HG02678 (cell line): ENCODE results near the gene RCC2.
"Not testable (repeated sequence)": the region's sequence is repeated elsewhere in the genome, so short reads cannot be mapped to it uniquely, and the experiment has no call there.

Source experiments
- ATAC-seq: cut with Tn5 transposase; IDR thresholded peaks from one replicate; pipeline ENCODE4 v1.9.1; 2021; ENCODE audit warnings: mild to moderate bottlenecking, moderate library complexity; ENCODE audit not compliant: unreplicated experiment

The RCC2 gene

DNA sequence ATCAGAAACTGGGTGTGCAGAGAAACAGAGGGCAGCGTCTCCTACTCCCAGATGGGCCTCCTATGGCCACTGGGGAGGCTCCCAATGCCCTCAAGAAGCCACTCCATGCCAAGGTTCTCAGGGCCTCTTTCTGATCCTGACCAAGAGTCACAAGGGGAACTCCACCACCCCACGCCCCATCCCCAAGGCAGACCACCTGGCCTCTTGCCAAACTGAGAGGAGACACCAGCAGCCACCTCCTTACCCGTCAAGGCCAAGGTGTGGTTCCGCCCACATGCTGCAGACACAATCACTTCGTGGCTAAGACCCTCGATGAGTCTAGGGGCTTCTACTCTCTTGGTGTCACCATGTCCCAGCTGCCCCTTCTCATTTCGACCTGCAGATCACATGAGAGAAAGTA is 17.0 kb downstream of the RCC2 start:
- ATAC-seq, result no peak

DNA sequence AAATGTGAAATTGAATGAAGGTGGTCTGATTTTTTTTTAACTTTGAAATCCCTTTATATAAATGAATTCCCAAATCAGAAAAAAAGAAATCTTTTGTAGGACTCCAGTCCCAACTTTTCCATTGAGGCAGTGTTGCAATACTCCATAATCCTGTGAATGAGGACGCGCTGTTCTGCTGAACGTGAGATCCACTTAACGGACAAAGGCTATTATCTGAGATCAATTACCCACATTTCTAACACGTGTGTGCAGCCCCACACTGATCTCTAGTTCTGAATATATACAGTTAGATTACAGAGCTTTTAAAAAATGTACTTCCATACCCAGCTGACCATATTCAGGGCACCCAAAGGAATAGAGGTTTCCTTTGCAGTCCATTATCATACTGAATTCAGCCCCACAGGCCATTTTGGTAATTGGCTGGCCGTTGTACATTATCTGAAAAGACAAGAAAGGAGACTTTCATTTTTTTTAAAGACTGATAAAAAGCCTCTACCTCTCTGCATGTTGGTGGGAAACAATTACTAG is 19.0 kb downstream of the RCC2 start:
- ATAC-seq, result no peak

DNA sequence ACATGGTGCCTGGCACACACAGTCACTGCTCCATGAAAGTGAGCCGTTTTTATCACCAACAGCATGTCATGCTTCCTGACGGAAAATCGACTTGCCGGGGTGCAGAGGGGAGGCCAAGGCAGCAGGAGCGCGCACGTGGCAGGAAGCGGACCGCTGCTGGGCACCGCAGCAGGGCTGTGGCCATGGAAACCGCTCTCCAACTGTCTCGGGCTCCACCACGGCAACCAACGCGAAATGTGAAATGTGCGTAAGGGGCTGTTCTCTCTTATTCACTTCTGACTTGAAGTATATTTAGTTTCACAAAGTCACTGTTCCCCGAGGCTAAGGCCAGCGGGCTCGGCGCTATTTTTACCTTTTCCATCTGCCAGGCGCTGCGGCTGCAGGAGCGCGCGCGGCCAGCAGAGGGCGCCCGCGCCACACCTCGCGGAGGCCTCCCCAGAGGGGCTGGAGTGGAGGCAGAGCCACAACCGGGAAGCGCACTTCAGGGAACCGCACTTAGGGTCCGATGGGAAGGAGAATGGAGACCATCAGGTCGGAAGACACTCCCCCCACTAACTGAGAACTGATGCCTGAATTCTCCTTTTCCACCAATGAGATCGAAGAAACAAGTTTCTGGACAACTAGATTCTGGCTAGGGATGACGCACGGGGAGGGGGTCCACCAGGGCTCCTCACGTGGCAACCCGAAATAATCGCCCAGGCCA is 19.7 kb downstream of the RCC2 start:
- ATAC-seq, result no peak

DNA sequence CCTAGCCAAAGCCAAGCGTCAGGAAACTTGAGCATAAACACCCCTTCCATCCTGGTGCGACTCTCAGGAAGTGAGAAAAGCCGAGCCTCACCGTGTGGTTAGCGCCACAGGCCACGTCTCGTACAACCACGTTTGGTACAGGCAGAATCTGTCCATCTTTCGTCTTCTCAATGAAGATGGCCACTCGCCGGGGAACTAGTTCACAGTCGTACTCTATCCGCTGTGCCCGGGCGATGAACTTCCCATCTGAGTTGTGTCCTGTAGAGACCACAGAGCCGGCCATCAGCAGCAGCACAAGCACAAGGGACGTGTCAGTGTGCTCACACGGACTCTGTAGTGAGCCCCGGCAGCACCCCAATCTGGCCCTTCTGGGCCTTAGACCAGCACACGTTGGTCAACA is 23.1 kb downstream of the RCC2 start:
- ATAC-seq, result no peak

DNA sequence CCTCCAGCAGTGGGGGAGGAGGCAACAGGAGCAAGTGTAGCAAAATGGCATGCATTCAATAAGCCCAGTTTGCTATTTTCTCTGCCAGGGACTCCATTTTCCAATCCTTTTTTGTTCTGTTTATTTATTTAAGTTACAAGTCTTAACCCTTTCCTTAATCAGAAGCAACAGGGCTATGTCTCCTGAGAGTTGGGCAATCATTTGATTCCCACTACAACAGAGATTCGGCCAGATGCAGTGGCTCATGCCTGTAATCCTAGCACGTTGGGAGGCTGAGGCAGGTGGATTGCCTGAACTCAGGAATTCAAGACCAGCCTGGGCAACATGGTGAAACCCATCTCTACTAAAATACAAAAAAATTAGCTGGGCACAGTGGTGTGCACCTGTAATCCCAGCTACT is 25.5 kb downstream of the RCC2 start:
- no peak for ATAC-seq

DNA sequence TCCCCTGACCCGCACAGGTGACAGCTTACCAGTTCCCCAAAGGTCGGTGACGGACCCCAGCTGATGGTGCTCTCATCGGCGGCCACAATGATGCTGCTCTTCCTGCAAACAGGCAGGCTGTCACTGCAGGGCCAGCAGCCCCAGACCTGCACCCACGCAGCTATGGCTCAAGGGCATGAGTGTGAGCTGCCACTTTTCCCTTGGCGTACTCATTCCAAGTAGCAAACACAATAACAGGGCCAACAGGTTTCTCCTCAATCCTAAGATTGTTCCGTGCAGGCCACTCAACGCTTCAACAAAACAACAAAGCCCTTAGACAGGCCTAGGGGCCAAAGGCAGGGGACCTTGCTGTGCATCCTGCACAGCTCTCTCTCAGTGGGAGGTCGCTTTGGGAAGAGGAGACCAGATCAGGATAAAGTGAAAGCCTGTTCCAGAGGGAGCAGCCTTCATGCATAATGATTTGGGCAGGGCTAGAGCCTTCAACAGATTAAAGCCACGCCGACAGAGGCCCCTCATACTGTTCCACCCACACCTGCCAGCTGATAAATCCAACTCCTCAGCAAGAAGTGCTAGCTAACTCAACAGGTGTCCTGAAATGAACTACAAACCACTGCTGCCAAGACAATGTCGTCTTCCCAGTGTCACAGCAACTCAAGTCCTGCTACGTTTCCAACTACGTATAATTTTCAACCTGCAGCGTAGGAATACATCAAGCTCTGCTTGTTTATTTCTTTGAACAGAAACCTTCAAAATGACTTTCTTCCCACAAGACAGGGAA is 27.2 kb downstream of the RCC2 start:
- no peak for ATAC-seq

DNA sequence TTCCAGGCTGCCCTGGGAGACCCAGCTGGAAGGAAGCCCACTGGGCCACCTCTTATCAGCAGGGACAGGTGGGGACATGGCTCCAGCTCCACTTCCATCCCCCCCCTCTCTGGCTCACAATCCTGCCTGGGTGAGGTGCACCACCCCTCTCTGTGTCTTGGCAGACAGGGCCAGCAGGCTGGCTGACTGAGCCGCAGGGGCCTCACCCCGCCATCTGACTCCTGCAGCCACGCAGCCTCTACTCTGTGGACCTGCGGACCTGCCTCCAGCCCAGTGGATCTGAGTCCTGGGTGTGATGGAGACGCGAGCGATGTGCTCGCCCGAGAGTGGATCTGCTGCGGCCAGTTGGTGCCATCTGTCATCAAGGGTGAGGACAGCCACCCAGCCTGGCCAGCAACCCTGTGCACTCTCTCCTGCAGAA is 30.1 kb downstream of the RCC2 start:
- no peak for ATAC-seq

DNA sequence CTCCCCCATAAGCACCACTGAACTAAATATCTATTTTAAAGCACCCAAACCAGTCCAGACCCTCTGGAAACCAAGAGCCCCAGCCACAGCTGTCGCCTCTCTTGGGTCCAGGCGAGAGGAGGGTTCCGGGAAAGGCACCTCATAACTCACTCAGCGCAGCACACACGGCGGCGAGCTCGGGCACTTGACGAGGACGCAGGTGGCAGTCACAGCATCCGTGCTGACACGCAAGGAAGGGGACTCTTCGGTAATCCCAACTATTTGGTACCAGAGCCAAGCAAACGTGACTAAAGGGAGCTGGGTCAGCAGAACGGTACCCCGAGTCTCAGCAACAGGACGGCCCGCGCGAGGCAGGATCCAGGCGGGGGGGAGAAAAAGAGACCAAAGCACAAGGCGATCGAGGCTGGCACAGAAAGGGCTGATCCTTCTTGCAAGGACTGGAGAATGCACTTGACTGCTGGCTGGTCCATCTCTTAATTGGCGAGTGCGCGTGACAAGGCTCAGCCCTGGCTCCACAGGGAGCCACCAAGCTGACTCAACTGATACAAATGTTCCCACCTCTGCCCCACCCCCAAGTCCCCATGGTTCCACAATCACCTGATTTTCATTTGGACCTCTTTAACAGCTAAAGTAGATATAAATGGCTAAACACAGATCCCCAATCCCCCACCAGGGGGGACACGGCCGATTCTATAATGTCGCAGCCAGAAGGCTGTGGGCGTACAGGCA is 31.5 kb downstream of the RCC2 start:
- ATAC-seq, result not testable (repeated sequence)

DNA sequence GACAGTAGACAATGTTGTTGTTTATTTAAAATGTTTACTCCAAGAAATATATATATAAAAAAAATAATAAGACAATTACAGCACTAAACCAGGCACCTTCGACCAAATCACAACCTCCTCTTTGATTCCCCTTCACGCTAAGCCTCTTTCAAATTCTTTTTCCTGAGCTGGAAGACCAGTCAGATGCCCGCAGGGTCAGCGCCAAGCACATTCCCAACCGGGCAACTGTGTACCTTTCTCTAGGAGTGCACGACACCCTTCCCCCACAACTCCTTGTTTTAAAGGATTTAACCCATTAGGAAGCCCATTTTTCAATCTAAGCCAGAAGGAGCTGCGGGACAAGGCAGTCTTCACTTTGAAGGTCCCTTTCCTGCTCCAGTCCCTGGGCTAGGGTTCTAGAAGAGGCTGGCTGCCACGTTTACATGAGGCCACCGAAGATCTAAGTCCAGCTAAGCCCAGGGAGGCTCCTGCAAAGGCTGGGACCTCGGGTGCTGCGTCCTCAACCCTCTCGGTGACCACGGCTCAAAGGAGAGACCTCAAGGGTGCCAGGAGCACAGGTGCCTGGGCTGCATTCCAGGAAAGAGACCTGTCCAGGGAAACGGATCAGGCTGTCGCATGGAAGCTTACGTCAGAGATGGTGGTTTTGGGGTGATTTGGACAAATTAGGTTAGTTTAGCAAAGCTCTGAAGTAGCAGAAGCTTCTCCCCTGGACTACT is 32.6 kb downstream of the RCC2 start:
- ATAC-seq, result not testable (repeated sequence)

DNA sequence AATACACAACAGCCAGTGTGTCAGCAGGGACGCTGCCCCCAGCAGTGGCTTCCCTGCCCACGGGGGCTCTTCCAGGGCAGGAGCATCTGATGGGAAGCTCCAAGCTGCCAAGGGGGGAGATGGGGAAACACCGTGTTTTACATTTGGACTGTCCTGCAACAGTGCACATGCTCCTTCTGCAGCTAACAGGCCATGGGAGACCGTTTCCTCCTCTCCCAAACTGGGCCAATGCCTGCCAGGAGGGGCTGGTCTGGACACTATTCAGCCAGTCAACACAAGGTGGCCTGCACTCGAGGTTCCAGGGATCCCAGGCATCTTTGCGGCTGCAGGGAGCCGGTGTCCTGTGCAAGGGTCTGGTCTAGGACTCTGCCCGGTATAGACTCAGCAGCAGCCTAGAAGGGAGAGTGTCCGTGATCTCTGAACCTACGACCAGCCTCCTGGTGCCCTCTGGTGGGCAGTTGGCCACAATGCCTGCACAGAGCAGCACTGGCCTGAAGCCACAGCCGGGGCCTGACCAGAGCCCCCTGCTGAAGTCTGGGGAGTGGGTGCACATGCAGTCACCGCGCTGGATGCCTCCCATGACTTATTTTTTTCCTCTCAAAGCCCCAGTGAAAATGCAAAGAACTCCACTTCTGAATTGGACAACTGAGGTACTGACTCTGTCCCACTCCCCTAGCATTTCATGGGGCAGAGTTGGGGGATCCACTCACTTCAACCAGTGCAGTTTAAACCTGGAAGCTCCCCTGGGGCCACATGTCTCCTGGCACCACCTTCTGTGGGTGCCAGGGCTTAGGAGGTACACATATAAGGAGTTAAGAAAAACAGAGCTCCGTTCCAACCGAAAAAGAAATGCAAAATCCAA is 33.3 kb downstream of the RCC2 start:
- ATAC-seq, result no peak

DNA sequence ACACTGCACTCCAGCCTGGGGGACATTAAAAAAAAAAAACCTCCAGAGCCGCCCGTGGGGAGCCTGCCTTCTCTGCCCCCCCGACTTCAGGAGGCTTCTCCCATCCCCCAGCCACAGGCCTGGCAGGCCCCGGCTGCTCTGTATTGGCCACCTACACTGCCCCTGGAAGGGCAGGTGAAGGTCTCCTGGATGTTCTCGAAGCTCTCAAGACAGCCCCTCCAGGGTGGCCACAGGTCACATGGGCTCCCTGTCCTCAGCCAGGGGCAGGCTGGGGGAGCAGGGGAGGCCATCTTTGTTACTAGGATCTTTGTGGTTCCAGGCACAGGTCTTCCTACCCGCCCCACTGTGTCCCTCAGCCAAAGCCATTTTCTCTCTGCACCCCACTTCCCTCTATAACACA is 34.7 kb downstream of the RCC2 start:
- no peak for ATAC-seq

DNA sequence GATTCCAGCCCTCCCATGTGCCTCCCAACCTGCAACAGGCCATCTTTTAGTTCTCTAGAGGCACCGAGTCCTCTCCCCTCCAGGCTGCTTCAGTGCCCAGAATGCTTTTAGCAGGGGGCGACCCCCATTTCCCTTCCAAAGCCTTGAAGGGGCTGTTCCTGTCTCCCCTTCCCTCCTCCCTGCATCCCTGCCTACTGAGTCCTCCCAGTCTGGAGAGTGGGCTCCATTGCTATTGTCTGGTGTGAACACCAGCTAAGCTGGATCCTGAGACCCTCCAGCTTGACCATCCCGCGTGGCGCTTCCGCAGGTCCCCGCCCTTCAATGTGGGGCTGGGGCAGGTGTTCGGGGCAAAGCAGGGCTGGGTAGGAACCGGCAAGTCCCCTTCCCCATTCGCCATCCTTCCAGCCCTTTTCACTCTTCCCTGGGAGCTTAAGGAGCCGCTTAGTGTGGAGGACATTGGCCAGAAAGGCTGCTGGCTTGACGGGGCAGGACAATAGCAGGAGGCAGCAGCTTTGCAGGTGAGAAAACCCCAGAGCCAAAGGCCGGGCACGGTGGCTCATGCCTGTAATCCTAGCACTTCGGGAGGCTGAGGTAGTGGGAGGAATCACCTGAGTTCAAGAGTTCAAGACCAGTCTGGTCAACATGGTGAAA is 35.3 kb downstream of the RCC2 start:
- ATAC-seq, result no peak

DNA sequence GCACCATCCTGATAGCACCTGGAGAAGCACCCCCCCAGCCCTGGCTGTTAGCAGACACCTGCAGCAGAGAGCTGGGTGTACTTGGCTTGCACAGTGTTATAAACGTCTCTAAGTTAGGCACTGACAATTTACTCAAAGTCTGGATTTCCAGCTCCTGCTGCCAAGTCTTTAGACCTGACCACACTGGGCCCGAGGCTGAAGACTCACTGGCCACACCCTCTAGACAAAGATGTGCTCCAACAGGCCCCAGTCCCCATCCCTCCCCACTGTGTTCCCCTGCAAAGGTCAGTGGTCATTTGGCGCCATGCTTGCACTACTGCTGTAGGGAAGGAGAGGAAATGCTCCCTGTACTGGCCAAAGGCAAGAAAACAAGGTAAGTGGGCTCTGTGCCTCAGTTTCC is 36.4 kb downstream of the RCC2 start:
- no peak for ATAC-seq

DNA sequence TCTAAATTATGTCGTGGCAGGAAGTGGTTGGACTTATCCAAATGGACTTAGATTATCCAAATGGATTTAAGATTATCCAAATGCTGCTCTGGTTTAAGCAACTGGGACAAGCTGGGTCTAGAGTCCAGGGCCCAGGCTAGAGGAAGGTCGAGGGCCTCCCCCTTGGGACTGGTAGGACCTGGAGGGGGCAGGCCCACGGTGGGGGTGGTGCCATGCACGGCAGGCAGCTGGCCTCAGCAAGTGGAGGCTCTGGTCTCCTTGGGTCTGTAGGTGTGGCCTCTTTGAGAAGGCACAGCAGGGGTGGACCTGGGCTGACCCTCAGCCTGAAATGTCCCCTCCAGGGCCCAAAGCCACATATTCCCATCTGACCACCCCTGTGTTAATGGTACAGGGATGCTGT is 37.6 kb downstream of the RCC2 start:
- no peak for ATAC-seq

DNA sequence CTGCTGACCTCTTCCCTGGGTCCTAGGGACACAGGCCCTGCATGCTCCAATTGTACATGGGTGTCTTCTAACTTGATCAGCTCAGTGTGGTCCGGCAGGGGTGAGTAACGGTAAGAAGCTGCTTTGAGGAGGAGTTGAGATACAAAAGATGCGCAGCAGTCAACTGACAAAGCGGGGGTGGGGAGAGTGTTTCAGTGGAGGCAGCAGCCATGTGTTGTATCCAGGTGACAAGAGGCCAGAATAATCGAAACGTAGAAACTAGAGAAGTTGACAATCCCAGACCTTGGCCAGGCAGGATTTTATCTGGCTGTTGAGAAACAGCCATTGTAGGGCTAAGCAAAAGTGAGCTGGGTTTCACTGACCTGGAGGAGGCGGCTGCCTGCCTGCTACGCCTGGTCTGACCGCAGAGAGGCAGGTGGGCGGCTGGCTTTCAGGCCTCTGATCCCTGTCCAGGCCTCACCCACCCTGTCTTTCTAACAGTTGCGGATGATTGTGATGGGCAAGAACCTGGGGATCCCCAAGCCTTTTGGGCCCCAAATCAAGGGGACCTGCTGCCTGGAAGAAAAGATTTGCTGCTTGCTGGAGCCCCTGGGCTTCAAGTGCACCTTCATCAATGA is 38.6 kb downstream of the RCC2 start:
- ATAC-seq, result no peak

DNA sequence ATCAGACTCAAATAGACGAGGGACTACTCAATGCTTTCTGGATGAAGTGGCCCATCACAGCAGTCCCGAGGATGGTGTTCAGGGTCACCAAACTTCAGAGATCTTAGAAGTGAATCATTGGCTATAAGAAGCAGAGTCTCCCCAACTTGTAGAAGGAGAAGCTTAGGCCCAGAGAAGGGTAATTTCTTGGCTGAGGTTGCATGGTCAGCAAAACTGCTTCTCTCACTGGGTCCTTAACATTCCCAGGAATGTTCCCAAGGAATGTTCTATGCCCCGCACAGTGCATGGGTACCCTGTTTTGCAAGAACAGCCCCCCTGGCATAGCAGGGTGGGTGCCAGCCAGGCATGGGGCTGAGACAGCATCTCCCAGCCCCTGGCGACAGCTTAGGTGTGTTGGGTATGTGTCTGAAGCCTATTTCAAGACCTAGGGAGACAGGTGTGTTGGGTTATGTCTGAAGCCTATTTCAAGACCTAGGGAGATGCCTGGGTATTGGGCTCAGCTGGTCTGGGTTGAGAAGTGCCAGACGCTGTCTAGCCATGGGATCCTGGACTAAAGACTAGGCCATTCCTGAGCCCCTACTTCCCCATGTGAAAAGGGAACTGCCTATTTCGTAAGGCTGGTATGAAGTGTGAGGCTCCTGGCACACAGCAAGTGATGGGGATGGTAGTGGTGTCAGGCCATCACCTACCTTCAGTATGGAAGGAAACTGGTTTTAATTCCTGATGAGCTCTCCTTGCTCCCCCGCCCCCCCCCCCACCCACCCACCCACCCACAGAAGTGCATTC is 41.4 kb downstream of the RCC2 start:
- no peak for ATAC-seq

DNA sequence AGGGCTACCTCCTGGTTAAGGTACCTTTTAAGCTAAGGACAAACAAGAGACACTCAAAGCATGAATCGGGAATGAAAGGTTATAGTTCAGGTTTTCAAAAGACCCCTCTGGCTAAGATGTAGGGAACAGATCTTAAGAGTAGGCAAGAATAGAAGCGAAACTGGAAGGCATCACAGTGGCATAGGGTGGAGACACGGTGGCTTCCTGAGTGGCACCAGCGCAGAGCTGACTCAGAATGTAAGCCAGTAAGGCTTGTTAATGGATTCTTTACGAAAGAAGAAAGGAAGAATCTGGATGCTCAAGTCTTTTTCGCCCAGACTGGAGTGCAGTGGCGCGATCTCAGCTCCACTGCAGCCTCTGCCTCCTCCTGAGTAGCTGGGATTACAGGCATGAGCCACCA is 46.2 kb downstream of the RCC2 start:
- no peak for ATAC-seq

DNA sequence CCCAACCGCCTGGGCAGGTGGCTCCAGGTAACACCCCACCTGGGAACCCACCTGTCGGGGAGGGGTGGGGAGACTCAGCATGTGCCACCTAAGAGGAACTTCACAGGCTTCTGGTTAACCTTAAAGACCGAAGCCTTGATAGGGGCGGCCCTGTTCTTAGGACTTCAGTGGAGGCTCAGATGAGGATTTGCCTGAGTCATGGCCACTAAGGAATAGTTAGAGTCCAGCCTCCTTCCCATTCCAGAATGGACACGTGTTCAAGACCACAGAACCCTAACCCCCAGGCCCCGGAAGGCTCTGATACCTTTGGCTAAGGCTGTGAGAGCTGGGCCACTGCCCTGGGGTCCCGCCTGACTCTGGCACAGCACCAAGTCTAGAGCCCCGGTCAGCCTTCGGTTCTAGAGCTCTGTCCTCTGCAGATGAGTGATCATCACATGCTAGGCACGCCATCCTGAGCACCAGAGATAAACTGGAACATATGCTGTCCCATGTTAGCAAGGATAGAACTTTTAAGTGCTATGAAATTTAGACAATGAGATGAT is 47.2 kb downstream of the RCC2 start:
- no peak for ATAC-seq
